Fibroblast of skin of right biceps (primary cell): ENCODE data around the gene MTREX.
A peak's percentile ranks its signal among the peaks of the same experiment; 100 is the strongest.

Source experiments
- DNase-seq: peaks from one replicate; pipeline ENCODE4 v3.0.0-alpha.2; 2013

The MTREX gene

GRCh38 chr5:55437452-55437851, 129.7 kb downstream of the MTREX start:
- no peak for DNase-seq

- no peak for DNase-seq
Measured at GRCh38 chr5:55437859-55438206, 130.0 kb downstream of the MTREX start.

GRCh38 chr5:55438998-55439397, 131.2 kb downstream of the MTREX start:
- DNase-seq = peak; percentile 88

- DNase-seq = peak; percentile 82
Measured at GRCh38 chr5:55440188-55440646, 132.4 kb downstream of the MTREX start.

- DNase-seq = no peak
Measured at GRCh38 chr5:55441107-55441771, 133.4 kb downstream of the MTREX start.

GRCh38 chr5:55441954-55442353, 134.2 kb downstream of the MTREX start:
- no peak for DNase-seq

GRCh38 chr5:55445791-55446190, 138.0 kb downstream of the MTREX start:
- DNase-seq = no peak

GRCh38 chr5:55446640-55447351, 139.0 kb downstream of the MTREX start:
- peak; percentile 11 for DNase-seq

- peak; percentile 79 for DNase-seq
Measured at GRCh38 chr5:55450050-55450765, 142.4 kb downstream of the MTREX start.

- no peak for DNase-seq
Measured at GRCh38 chr5:55451976-55452375, 144.2 kb downstream of the MTREX start.

- no peak for DNase-seq
Measured at GRCh38 chr5:55453211-55453610, 145.4 kb downstream of the MTREX start.

GRCh38 chr5:55454282-55454681, 146.5 kb downstream of the MTREX start:
- DNase-seq = no peak

- DNase-seq = peak; percentile 71
Measured at GRCh38 chr5:55456216-55456895, 148.6 kb downstream of the MTREX start.

GRCh38 chr5:55459572-55459971, 151.8 kb downstream of the MTREX start:
- no peak for DNase-seq

- DNase-seq = no peak
Measured at GRCh38 chr5:55463613-55464012, 155.8 kb downstream of the MTREX start.

- no peak for DNase-seq
Measured at GRCh38 chr5:55467862-55468551, 160.2 kb downstream of the MTREX start.

- DNase-seq = no peak
Measured at GRCh38 chr5:55469839-55470238, 162.1 kb downstream of the MTREX start.

- DNase-seq = no peak
Measured at GRCh38 chr5:55470282-55470681, 162.5 kb downstream of the MTREX start.

GRCh38 chr5:55471468-55471867, 163.7 kb downstream of the MTREX start:
- no peak for DNase-seq

- DNase-seq = no peak
Measured at GRCh38 chr5:55472642-55473041, 164.9 kb downstream of the MTREX start.
